GM12872 (cell line): ENCODE data around the gene DDX54.

Source experiments
- CTCF ChIP-seq: IDR thresholded peaks from 3 replicates; pipeline ENCODE4 v1.5.1; 2011; ENCODE audit warnings: low read depth, mild to moderate bottlenecking, low read length, moderate library complexity; ENCODE audit not compliant: insufficient read depth

Gene DDX54

GRCh38 chr12:113200021-113200797, 14.9 kb upstream of the DDX54 start:
- TF ChIP-seq CTCF, result no peak

GRCh38 chr12:113198296-113198695, 13.0 kb upstream of the DDX54 start:
- no peak for TF ChIP-seq CTCF

- no peak for TF ChIP-seq CTCF
Measured at GRCh38 chr12:113197518-113198077, 12.3 kb upstream of the DDX54 start.

GRCh38 chr12:113196990-113197389, 11.7 kb upstream of the DDX54 start:
- TF ChIP-seq CTCF, result peak; percentile 84

- TF ChIP-seq CTCF, result no peak
Measured at GRCh38 chr12:113196582-113196981, 11.3 kb upstream of the DDX54 start.

- TF ChIP-seq CTCF, result no peak
Measured at GRCh38 chr12:113195598-113195997, 10.3 kb upstream of the DDX54 start.

- TF ChIP-seq CTCF, result no peak
Measured at GRCh38 chr12:113194971-113195391, 9.7 kb upstream of the DDX54 start.
